ENCODE measurements around the gene NOC4L. TPM values are rescaled to one million over a fixed set of nuclear protein-coding genes. Genes with fewer than 3 reads are reported as not detected.

Gene NOC4L
- total RNA-seq, 2 experiments from 2014 or later, result 29.3 to 29.4 TPM

DNA sequence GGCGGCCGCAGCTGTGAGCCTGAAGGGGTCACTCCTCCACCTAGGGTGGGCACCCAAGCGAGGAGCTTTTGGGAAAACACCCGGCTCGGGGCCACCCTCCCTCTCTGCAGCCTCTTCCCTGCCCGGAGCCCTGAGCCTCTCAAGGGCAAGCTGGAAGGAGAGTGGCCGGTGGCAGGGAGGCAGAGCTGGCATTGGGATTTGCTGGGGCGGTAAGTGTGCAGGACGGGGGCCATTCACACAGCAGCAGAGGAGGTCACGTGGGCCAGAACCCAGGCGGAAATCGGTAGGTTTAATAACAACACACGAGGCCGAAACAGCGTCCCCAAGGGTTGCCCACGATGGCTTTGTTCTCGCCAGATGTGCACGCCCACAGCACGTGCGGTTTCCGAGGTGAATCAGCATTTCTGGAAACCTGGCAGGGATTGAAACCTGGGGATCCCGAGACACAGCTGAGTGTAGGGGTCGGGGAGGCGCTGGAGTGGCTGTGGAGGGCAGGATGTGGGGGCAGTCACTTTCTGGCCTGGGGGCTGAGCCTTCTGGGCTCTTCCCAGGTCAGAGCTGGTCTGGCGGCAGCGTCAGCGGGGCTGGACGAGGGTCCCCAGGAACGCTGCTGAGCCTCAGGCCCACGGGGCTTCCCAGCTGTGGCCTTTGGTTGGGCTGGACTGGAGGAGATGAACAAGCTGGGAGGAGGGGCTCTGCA, 23.5 kb downstream of the NOC4L start:
- peaks cover 9% of the 10 kb centered on the region for H3K4me1 Mint-ChIP-seq
- POLR2A ChIA-PET, result no interaction called here
- H3K36me3 Mint-ChIP-seq, result no peaks in the 10 kb centered on the region
- H3K27ac Mint-ChIP-seq, result no peak overlapping the region
- DNase-seq, result no peak
- H3K27me3 Mint-ChIP-seq, result peaks cover under 1% of the 10 kb centered on the region
- no peak for ATAC-seq (ENCODE audit: low read depth)
- H3K9me3 Mint-ChIP-seq, result peaks cover 10% of the 10 kb centered on the region
- H3K4me3 Mint-ChIP-seq, result no peak overlapping the region

DNA sequence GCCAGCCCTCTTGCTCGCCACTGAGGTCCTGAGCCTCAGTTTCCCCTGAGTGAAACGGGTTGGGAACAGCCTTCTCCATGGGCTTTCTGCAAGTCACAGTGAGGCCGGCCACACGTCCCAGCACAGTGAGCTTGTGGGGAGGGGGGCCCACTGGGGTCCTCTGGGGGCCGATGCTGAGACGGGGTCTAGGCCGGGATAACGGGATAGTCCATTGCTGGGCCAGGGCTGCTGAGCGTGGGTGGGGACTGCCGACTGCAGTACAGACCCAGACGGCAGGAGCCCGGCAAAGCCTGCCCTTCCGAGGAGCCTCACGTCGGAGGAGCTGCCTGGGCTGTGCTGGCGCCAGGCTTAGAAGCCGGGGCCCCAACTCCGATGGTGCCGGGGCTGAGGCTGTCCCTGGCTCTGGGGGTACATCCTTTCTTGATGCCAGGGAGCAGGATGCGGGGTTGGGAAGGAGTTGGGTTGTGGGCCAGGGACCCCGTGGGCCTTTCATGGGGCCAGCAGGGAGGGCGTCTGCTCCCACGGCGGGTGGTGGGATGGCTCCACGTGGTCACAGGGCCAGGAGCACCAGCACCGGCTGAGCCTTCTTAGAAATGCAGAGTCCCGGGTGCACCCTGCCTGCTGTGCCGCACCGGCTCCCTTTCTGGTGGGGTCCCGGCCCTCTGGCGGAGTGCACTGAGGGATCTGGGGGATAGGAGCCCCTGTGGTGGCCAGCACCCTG, 24.2 kb downstream of the NOC4L start:
- POLR2A ChIA-PET, result no interaction called here
- Mint-ChIP-seq H3K27me3 (peaks cover 6% of the 10 kb centered on the region), H3K4me3 (no peak overlapping the region), H3K4me1 (peaks cover 12% of the 10 kb centered on the region), H3K9me3 (peaks cover 10% of the 10 kb centered on the region), H3K36me3 (no peaks in the 10 kb centered on the region), H3K27ac (no peak overlapping the region)
- no peak for ATAC-seq (ENCODE audit: low read depth)
- no peak for DNase-seq

DNA sequence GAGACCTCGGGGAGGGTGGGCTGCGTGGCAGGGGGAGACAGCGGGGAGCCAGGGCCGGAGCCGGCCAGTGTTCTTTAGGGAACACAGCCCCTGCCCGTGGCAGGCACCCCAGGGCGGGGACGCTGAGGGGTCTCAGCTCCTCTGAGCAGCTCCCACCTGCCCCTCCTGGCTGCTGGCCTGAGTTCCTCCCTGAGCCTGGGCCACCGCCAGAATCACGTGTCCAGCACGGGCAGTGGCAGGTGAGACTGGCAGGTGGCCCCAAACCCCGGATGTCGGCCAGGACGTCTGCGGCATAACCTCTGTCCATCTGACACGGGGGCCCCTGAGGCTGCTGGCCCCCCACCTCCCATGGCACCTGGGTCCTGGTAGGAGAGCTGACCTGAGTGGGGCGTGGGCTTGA, 25.1 kb downstream of the NOC4L start:
- Mint-ChIP-seq H3K36me3 (no peaks in the 10 kb centered on the region), H3K27me3 (peaks cover 6% of the 10 kb centered on the region), H3K9me3 (peaks cover 10% of the 10 kb centered on the region), H3K4me3 (no peak overlapping the region), H3K27ac (no peak overlapping the region), H3K4me1 (peaks cover 10% of the 10 kb centered on the region)
- no peak for DNase-seq
- POLR2A ChIA-PET, result no interaction called here
- ATAC-seq (ENCODE audit: low read depth), result no peak

DNA sequence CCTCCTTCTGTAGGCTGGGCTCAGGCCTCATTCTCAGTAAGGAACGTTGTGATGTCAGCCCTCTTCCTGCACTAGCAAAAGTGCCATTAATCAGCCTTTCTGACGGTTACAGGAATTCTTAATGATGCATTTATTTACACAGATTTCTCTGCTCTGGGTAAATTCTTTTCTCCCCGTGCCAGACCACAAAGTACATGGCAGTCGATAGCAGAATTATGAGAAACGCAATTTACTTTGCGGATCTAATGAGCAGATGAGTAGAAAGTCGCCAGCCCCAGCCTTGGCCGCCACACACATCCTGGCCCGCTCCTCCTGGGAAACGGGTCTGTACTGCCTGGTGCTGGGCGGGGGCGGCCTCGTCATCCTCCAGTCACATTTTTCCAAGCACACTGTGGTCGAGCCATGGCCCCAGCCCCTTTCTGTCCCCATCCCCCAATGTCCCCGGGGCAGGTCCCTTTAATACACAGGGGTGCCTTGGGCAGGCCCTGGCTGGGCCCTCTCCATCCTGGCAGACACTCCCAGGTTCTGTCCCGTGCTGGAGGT, 25.9 kb downstream of the NOC4L start:
- peaks cover 6% of the 10 kb centered on the region for H3K27me3 Mint-ChIP-seq
- H3K36me3 Mint-ChIP-seq, result no peaks in the 10 kb centered on the region
- H3K4me3 Mint-ChIP-seq, result no peak overlapping the region
- POLR2A ChIA-PET, result interaction anchor here (1.4 kb wide), 1 partner anchor 15 kb away, joined by 4 read pairs; no protein-coding TSS in a partner anchor
- peaks cover 15% of the 10 kb centered on the region for H3K4me1 Mint-ChIP-seq
- DNase-seq, result no peak
- ATAC-seq (ENCODE audit: low read depth), result no peak
- H3K9me3 Mint-ChIP-seq, result peaks cover 10% of the 10 kb centered on the region
- H3K27ac Mint-ChIP-seq, result no peak overlapping the region

DNA sequence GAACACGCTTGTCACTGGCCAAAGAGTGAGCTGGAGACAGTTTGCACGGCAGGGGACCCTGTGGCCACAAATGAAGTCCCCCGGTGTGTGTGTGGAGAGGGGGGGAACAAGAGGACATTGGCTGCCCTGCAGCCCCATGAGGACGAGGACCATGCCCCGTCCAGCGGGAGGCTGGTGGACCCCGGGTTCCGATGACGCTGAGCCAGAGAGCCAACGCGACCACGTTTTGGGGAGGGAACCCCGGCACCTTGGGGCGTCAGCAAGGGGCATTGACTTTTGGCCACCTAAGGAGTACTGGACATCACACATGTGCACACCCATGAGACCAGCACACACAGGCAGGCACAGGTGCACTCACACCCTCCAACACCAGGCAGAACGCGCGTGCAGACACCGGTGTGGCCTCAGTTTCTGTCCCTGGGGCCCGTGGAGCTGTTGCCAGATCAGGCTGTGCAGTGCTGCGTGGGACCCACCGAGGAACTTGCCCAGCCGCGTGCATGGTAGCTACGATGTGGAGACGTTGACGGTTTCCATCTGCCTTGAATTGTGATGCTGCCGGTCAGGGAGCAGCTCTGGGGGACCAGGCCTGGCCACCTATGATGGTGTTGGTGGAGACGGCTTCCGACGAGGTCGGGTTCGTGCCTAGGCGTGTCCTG, 26.5 kb downstream of the NOC4L start:
- POLR2A ChIA-PET, result interaction anchor here (0.9 to 1.4 kb wide), 2 partner anchors 9 to 15 kb away, joined by 3 to 4 read pairs; no protein-coding TSS in a partner anchor
- H3K9me3 Mint-ChIP-seq, result peaks cover 10% of the 10 kb centered on the region
- peaks cover 6% of the 10 kb centered on the region for H3K27me3 Mint-ChIP-seq
- DNase-seq, result no peak
- no peak overlapping the region for H3K4me3 Mint-ChIP-seq
- H3K27ac Mint-ChIP-seq, result no peak overlapping the region
- H3K4me1 Mint-ChIP-seq, result peaks cover 15% of the 10 kb centered on the region
- no peaks in the 10 kb centered on the region for H3K36me3 Mint-ChIP-seq
- ATAC-seq (ENCODE audit: low read depth), result no peak

DNA sequence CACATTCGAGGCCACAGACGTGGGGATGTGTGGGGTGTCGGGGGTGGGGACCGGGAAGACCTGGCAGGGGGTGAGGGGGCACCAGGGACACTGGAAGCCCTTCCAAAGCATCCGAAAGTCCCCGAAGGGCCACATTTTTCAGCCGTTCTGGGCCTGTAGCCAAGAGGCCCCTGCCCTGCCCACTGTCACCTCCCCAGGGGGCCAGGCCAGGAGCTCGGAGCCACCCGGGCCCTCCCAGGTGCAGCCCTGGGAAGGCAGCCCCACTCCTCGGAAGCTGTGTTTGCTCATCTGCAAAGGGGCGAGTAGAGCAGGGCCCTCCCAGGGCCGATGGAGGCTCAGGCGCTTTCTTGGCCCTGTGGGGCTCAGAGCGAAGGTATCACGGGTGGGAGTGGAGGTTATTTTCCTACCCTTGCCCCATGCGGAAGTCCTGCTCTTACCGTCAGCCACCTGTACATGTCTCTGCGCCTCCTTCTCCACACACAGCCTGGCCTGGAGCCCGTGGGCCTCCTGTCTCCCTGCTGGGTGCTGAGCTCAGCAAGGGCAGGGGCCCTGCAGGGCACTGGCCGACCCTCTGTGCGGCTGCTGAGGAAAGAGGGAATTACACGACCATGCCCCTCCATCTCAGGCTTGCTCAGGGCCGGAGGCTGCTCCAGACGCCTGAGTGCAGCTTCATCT, 27.2 kb downstream of the NOC4L start:
- no peaks in the 10 kb centered on the region for H3K36me3 Mint-ChIP-seq
- peaks cover 6% of the 10 kb centered on the region for H3K27me3 Mint-ChIP-seq
- no peak overlapping the region for H3K4me3 Mint-ChIP-seq
- H3K27ac Mint-ChIP-seq, result no peak overlapping the region
- POLR2A ChIA-PET, result interaction anchor here (0.9 to 1.4 kb wide), 2 partner anchors 10 to 14 kb away, joined by 3 to 4 read pairs; no protein-coding TSS in a partner anchor
- ATAC-seq (ENCODE audit: low read depth), result no peak
- no peak for DNase-seq
- peaks cover 7% of the 10 kb centered on the region for H3K9me3 Mint-ChIP-seq
- peaks cover 14% of the 10 kb centered on the region for H3K4me1 Mint-ChIP-seq

DNA sequence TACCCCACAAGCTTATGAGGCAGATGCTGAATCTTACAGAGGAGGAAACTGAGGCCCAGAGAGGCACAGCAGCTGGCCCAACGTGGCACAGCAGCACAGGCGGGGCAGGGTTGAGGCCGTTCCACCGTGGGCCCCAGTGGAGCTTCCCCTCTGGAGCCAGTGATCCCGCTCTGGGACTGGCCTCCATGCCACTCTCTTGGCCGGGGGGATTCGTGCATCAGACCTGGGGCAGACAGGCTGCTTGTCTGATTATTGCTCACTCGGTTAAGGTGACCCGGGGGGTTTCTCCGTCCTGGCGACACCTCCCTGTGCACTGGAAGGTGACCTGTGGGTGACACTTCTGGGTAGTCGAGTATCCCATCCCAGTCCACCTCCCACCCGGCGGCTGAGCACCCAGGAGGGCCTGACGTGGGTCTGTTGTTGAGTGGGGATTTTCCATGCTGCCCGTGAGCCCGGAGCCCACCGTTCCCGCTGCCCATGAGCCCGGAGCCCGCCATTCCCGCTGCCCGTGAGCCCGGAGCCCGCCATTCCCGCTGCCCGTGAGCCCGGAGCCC, 27.8 kb downstream of the NOC4L start:
- POLR2A ChIA-PET, result interaction anchor here (0.9 kb wide), 1 partner anchor 10 kb away, joined by 3 read pairs; no protein-coding TSS in a partner anchor
- no peak overlapping the region for H3K27ac Mint-ChIP-seq
- H3K9me3 Mint-ChIP-seq, result peaks cover 2% of the 10 kb centered on the region
- ATAC-seq (ENCODE audit: low read depth) (no peak), DNase-seq (no peak)
- peaks cover 6% of the 10 kb centered on the region for H3K27me3 Mint-ChIP-seq
- peaks cover 14% of the 10 kb centered on the region for H3K4me1 Mint-ChIP-seq
- no peak overlapping the region for H3K4me3 Mint-ChIP-seq
- no peaks in the 10 kb centered on the region for H3K36me3 Mint-ChIP-seq

DNA sequence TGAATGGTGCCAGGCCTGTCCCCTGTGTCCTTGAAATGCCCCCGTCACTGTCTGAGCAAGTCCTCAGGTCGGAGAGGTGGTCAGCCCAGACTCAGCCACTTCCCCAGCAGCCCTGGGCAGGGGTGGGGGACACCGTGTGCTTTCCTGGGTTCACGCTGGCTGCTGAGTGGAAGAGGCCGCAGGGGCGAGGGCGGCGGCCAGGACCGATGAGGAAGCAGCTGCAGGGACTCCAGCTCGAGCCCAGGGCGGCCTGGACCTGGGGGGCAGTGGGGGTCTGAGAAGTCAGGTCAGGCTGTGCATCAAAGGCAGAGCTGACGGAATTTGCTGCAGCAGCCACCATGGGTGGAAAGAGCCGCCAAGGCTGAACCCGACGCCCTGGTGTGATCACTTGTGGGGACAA, 28.4 kb downstream of the NOC4L start:
- no peak for DNase-seq
- no peak for ATAC-seq (ENCODE audit: low read depth)
- Mint-ChIP-seq H3K9me3 (no peaks in the 10 kb centered on the region), H3K4me3 (peak overlapping the region; percentile 71), H3K27me3 (peaks cover 6% of the 10 kb centered on the region), H3K27ac (peak overlapping the region; percentile 80), H3K4me1 (peaks cover 14% of the 10 kb centered on the region), H3K36me3 (no peaks in the 10 kb centered on the region)
- POLR2A ChIA-PET, result interaction anchor here (0.5 kb wide), 1 partner anchor 12 kb away, joined by 3 read pairs; no protein-coding TSS in a partner anchor

DNA sequence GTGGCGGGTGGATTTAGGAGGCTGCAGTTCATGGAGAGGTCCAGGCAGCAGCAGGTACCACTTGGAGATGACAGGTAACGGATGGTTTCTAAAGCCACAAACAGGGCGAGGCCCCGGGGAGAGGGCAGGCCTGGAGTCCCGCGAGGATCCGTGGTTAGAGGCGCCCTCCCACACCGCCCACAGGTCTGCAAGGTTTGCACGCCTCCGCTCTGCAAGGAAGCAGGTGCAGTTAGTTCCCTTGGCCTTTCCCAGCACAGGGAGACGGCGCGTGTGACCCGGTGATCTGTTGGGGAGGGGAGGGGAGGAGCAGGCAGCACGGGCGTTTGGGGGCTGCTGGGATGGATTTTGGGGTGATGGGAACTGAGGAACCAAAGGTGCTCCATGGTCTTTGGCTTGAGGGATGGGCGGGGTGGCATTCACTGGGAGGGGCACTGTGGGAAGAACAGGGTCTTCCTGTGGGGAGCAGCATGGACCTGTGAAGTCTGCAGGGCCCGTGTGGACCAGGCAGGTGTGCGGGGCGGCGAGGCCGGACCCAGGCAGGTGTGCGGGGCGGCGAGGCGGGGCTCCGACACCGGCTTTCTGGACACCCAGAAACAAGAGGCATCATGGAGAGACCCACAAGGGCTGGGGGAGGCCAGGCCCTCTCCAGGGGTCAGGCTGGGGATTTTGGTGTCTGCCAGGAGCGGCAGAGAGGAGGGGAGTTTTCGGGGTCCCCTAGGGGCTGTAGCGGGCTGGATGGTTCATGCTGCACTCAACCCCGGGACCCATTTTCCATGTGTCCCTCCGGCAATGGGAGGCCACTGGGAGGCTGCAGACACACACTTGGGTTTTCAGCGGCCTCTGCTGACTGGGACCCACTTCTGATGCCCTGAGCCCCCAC, 29.1 kb downstream of the NOC4L start:
- DNase-seq (peak; percentile 66), ATAC-seq (ENCODE audit: low read depth) (peak; percentile 66)
- H3K9me3 Mint-ChIP-seq, result no peaks in the 10 kb centered on the region
- H3K4me3 Mint-ChIP-seq, result peak overlapping the region; percentile 71
- H3K36me3 Mint-ChIP-seq, result no peaks in the 10 kb centered on the region
- H3K27ac Mint-ChIP-seq, result peak overlapping the region; percentile 80
- POLR2A ChIA-PET, result interaction anchor here (0.5 to 1.5 kb wide), 2 partner anchors 11 to 16 kb away, joined by 3 to 4 read pairs; no protein-coding TSS in a partner anchor
- H3K27me3 Mint-ChIP-seq, result peaks cover 6% of the 10 kb centered on the region
- peaks cover 15% of the 10 kb centered on the region for H3K4me1 Mint-ChIP-seq

DNA sequence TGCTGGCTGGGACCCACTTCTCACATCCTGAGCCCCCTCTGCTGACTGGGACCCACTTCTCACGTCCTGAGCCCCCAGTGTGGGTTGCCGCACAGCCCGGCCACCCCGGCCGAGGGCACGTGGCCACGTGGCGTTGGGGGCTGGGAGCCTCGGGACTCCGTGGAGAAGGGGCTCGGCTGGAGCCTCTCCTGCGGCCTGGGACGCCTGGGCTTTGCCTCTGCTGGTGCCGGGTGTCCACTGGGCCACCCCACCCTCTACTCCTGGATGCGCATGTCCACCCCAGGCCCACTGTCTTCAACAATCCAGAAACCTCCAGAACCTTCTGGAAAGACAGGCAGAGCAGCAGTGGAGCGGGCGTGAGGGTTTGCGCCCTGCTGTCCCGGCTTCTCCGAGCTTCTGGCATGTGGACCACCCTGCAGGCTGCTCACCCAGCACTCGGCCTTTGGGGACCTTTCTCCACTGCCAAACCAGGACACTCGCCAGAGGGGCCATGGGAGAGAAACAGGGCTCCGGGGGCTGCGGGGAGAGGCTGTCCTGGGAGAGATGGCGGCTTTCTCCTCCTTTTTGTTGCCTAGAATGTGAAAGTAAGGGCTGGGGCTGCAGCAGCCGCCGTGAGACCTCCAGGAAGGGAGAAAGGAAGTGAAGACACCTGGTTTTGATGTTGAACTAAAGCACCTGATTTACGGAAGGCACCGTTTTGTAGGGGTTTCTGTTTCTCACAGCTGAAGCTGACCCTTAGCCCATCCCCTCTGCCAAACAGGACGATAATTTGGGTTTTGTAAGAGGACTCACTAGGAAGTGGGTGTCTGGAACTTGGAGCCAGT, 30.0 kb downstream of the NOC4L start:
- peaks cover 6% of the 10 kb centered on the region for H3K27me3 Mint-ChIP-seq
- H3K4me1 Mint-ChIP-seq, result peaks cover 24% of the 10 kb centered on the region
- H3K9me3 Mint-ChIP-seq, result no peaks in the 10 kb centered on the region
- peak overlapping the region; percentile 47 for H3K4me3 Mint-ChIP-seq
- ATAC-seq (ENCODE audit: low read depth) (no peak), DNase-seq (no peak)
- peak overlapping the region; percentile 73 for H3K27ac Mint-ChIP-seq
- no peaks in the 10 kb centered on the region for H3K36me3 Mint-ChIP-seq
- POLR2A ChIA-PET, result interaction anchor here (1.5 to 2.7 kb wide), 2 partner anchors 12 to 15 kb away, joined by 4 to 14 read pairs; no protein-coding TSS in a partner anchor

DNA sequence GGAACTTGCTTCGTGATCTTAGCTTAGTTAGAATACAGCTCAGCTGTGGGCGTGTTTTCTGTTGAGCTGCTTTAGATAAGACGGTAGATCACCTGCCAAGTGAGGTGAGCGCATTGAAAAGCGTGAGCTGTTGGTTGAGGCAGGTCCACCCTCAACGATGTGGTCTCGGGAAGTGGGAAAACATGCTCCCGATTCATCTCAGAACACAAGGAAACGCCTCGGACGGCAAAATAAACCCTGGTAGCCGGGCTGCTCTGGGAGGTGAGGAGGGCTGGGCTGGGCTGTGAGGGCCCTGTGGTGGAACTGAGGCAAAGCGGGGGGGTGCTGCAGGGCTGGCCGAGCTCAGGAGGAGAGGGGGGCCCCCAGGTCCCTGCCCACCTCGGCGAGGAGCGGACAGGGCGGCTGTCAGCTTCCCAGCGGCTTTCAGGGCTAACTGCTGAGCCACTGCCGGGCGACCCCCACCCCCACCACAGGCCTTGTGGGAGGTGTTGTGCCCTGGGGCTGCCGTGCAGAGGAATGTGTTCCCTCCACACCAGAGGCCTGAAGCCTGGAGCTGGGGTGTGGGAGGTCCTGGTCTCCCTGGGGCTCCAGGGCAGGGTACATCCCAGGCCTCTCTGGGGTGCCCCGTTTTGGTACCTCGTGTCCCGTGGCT, 30.7 kb downstream of the NOC4L start:
- H3K27ac Mint-ChIP-seq, result peak overlapping the region; percentile 73

More for the DNA sequence above, 30.7 kb downstream of the NOC4L start:
- peak overlapping the region; percentile 47 for H3K4me3 Mint-ChIP-seq
- DNase-seq, result no peak
- H3K27me3 Mint-ChIP-seq, result peaks cover 6% of the 10 kb centered on the region
- no peak for ATAC-seq (ENCODE audit: low read depth)
- H3K4me1 Mint-ChIP-seq, result peaks cover 27% of the 10 kb centered on the region
- no peaks in the 10 kb centered on the region for H3K9me3 Mint-ChIP-seq
- POLR2A ChIA-PET, result interaction anchor here (1.5 to 2.7 kb wide), 2 partner anchors 11 to 14 kb away, joined by 4 to 14 read pairs; no protein-coding TSS in a partner anchor
- no peaks in the 10 kb centered on the region for H3K36me3 Mint-ChIP-seq

Data from activated naive CD8-positive, alpha-beta T cell treated with anti-CD3 and anti-CD28 coated beads, Interleukin-2, amount 10 ng/mL, durations not matched to agents 7 days and 5 days (primary cell).